ENCODE data around the gene RAB27A. TPM values are rescaled to one million over a fixed set of nuclear protein-coding genes. Genes with fewer than 3 reads are reported as not detected.
A peak's percentile ranks its signal among the peaks of the same experiment; 100 is the strongest.

The RAB27A gene
- total and polyA plus RNA-seq, 9 of the 15 experiments (the other 6 are each of a cell fraction or from before 2014, with no cell fraction given), result 31.5 to 171 (median 80.4) TPM

- CTCF ChIA-PET (ENCODE audit: low intra/inter-chr PET ratio), result no interaction called here
- intact Hi-C loops (cut with micrococcal nuclease), result loop anchor here (5.0 kb wide), 1 partner anchor 168 kb away; the partner anchor contains the start of genes CCPG1 and PIERCE2
- peak; percentile 95 for TF ChIP-seq MEIS2 (IDR thresholded peaks at IDR 0.05; ENCODE audit: partially characterized antibody)
- TF ChIP-seq GTF2F1 (IDR thresholded peaks at IDR 0.05; ENCODE audit: low read depth, low read length), result no peak
- TF ChIP-seq HDAC3 (IDR thresholded peaks at IDR 0.05; ENCODE audit: borderline replicate concordance, partially characterized antibody), result peak; percentile 79
- TF ChIP-seq EP400 (IDR thresholded peaks at IDR 0.05), result 0 out of 2 replicates have a peak, but pooled peaks have one; percentile 36
- 0 out of 2 replicates have a peak, but pooled peaks have one; percentile 20 for TF ChIP-seq PHB2 (IDR thresholded peaks at IDR 0.05; ENCODE audit: low read depth)
- TF ChIP-seq SOX6 (IDR thresholded peaks at IDR 0.05), result peak; percentile 61; the same call in 1 of the 2 replicates
- TF ChIP-seq CEBPG (CRISPR knock-in tag; IDR thresholded peaks at IDR 0.05), result peak; percentile 44; the same call in 1 of the 2 replicates
- TF ChIP-seq CEBPG (tag; conservative IDR thresholded peaks at IDR 0.05 in 1 of 2, IDR thresholded peaks at IDR 0.05 in 1 of 2), result peak in 1 of 2 experiments; percentile 41; a peak in 1 of 4 replicates
- peak; percentile 92 for TF ChIP-seq TCF3 (CRISPR knock-in tag; IDR thresholded peaks at IDR 0.05)
- TF ChIP-seq HDAC2 (IDR thresholded peaks at IDR 0.05), result peak; percentile 54; the same call in 1 of the 2 replicates
- TF ChIP-seq GABPA (tag; conservative IDR thresholded peaks at IDR 0.05; ENCODE audit: low read depth), result no peak; the same call in 1 of the 2 replicates
- TF ChIP-seq ZNF592 (IDR thresholded peaks at IDR 0.05), result peak; percentile 64
- TF ChIP-seq ATF7 (IDR thresholded peaks at IDR 0.05), result 0 out of 2 replicates have a peak, but pooled peaks have one; percentile 22
- TF ChIP-seq PTRF (tag; IDR thresholded peaks at IDR 0.05), result no peak
- 0 out of 2 replicates have a peak, but pooled peaks have one; percentile 41 for TF ChIP-seq ZNF584 (CRISPR knock-in tag; IDR thresholded peaks at IDR 0.05; ENCODE audit: low read depth)
- peak; percentile 35; the same call in 1 of the 2 replicates for TF ChIP-seq VEZF1 (CRISPR knock-in tag; IDR thresholded peaks at IDR 0.05)
- TF ChIP-seq SREBF2 (CRISPR knock-in tag; IDR thresholded peaks at IDR 0.05), result no peak
Observed at GRCh38 chr15:55239440-55240124, 50.0 kb downstream of the RAB27A start.

More at GRCh38 chr15:55239440-55240124, 50.0 kb downstream of the RAB27A start:
- POLR2A ChIA-PET, result interaction anchor here (0.6 to 2.8 kb wide), 6 partner anchors 10 to 79 kb away, joined by 3 to 11 read pairs (median 4); partner anchors contain the start of genes PIGB and PIGBOS1
- Histone ChIP-seq H3K4me1 (replicated peaks in 1 of 2; ENCODE audit: control insufficient read depth in 2 of 2, insufficient read depth in 2 of 2, low read length in 2 of 2) (peaks cover 0 to 44% of the 10 kb centered on the region in 2 experiments; a peak in 3 of 5 replicates), H3K4me3 (no peak overlapping the region), H3K36me3 (ENCODE audit: control insufficient read depth, insufficient read depth, low read length) (peaks cover 5% of the 10 kb centered on the region), H3K79me2 (ENCODE audit: control insufficient read depth, insufficient read depth, low read length) (peaks cover 83% of the 10 kb centered on the region), H3K27ac (ENCODE audit: extremely low read depth, low read depth, low read length) (peak overlapping the region; percentile 93), H3K9ac (ENCODE audit: insufficient read depth in 1 of 2, low read depth in 2 of 2, low read length in 2 of 2) (peak overlapping the region in 1 of 2 experiments; percentile 77; a peak in 2 of 4 replicates), H3K27me3 (ENCODE audit: control insufficient read depth in 2 of 2, insufficient read depth in 2 of 2, low read length in 2 of 2) (no peaks in the 10 kb centered on the region), H4K20me1 (replicated peaks; ENCODE audit: control insufficient read depth, insufficient read depth, low read length) (no peaks in the 10 kb centered on the region), H3K4me2 (ENCODE audit: insufficient read depth, low read length) (peak overlapping the region; percentile 43), H3K9me3 (replicated peaks; ENCODE audit: control insufficient read depth, insufficient read depth, low read depth, low read length) (no peaks in the 10 kb centered on the region), H2AFZ (ENCODE audit: low read depth, low read length) (no peak overlapping the region; the same call in 1 of the 2 replicates), H3K9me1 (ENCODE audit: control insufficient read depth, insufficient read depth, low read length) (no peaks in the 10 kb centered on the region)
- BruUV-seq (replicated peaks), result no TSS peak
- 0% methylated on average over 5 of the region's 5 CpGs for WGBS (ENCODE audit: insufficient coverage, low coverage, missing lambda C conversion rate)
- DNase-seq (ENCODE audit: extremely low read depth in 1 of 4, low spot score in 3 of 4), result peak; percentile 48 to 87 (median 64)
- ATAC-seq, result peak; percentile 74
- in situ Hi-C loops (cut with MboI), result loop anchor here (5.0 kb wide), 1 partner anchor 43 kb away; no protein-coding TSS in a partner anchor
- FAIRE-seq, result peak; percentile 86
